Hematopoietic multipotent progenitor cell (in vitro differentiated cells): Measurements from ENCODE around the gene ICA1. TPM values are rescaled to one million over a fixed set of nuclear protein-coding genes. Genes with fewer than 3 reads are reported as not detected.
A peak's percentile ranks its signal among the peaks of the same experiment; 100 is the strongest.

Experiments used
- DNase-seq, 3 donors: peaks; one replicate each; pipeline ENCODE4 v3.0.0-alpha.2; 2011 to 2015; ENCODE audit warnings: low read depth in 2 of 3, low spot score in 2 of 3
- total RNA-seq: library from RNA; depleted of rRNA; stranded (reverse); fragments of >200 nt; gene quantifications from one replicate; pipeline ENCODE4 v1.2.3, GENCODE V29; 2012

ICA1 gene
- total RNA-seq, 1 donor, result 14.0 TPM

DNA sequence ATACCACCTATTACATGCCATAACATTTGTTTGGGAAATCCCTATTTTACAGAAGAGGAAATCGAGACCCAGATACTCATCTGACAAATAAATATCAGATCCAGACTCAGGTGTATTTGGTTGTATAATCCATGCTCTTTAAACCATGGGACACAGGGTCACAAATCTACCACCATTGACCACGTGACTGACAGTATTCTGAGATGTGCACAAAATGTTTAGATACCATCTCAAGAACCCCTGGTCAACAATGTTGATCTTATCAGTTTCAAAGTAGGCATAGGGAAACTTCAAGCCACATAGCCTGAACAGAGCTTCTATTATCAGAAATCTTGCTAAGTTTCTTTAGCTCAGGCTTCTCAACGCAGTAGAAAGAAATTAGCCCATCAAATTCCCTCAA is 93.6 kb downstream of the ICA1 start:
- no peak for DNase-seq

DNA sequence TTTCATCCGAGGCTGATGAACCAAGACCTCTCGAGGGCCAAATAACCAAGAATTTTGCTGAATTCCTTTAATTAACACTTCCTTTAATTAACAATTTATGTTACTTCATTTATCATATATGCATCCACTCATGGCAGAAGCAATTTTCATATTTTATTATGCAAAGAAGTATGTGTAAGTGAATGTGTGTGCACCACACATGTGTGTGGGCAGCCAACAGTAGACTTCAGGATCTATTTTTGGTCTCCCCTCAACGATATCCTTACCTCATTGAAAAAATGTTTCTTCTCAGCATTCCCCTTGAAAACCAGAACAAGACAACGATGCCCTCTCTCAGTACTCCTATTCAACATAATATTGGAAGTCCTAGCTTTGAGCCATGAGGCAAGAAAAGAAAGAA is 96.8 kb downstream of the ICA1 start:
- DNase-seq, result no peak

DNA sequence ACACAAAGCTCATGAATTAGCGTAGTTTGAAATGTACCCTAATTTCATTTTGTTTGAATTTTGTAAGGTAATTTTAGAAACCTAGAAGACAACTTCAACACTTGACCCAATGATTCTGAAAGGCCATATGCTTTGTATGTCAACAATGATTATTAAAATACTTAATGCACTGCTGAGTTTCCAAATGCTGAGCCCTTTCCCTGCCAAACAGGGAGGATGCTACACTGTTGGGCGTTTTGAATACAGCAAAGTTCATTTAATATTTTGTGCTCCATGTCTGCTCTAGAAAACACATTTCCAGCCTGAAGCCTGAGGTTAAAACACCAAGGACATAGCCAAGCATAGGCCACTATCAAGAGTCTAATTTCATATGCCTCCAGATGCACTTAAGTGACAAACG is 99.8 kb downstream of the ICA1 start:
- no peak for DNase-seq

DNA sequence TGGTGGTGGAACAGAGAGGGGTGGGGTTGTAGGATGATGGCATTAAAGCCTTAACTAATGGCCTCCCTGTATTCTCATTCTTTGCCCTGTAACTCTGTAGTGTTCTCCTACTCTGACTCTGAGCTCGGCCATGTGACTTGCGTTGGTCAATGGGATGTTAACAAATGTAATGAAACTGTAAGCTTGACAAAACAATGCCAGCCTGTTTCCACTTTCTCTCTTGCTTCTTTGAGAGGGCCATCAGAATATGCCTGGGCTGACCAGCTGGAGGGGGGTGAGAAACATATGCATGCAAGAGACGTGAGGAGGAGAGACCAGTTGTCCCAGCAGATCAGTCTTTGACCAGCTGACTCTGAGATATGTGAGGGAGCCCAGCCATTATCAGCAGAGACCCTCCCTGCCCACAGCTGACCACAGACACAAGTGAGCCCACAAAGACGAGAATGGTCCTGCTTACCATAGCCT is 100.6 kb downstream of the ICA1 start:
- no peak for DNase-seq

DNA sequence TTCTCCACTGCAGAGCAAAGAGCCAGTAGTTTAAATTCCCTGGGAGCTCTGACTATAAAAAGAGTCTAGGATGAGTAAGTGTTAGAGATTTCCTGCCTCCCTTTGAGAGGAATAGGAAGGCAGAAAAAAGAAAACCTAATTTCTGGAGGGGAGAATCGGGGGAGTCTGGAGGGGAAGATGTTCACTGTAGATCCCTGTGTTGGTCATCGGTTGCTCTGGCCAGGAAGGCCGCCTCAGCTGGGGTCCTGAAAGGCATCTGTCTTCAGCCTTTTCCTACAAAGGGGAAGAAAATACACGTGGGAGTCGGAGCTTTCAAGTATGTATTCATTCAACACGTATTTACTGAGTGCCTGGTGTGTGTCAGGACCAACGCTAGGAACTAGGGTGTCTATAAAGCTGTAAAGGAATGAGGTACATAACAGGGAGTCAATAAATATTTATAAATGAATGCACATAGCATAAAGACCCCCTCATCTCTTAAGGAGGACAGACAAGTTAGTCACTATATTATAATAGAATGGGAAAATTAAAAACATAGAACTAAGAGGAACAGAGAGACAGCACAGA is 101.1 kb downstream of the ICA1 start:
- no peak for DNase-seq

DNA sequence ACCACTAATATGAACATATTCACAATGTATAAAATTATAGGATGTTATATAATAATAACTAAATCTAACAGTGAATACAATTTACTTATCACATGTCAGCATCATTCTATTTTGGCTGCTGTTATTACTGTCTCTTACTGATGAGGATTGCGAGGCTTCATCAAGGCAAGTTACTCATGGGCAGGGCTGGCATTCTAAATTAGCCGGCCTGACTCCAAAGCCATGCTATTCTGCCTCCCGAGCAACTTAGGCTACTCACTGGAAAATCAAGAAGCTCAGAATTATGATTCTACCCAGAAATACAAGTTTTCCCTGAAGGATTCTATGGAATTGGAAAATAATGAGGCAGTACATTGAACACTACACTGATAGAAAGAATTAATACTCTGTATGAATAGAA is 101.7 kb downstream of the ICA1 start:
- no peak for DNase-seq

DNA sequence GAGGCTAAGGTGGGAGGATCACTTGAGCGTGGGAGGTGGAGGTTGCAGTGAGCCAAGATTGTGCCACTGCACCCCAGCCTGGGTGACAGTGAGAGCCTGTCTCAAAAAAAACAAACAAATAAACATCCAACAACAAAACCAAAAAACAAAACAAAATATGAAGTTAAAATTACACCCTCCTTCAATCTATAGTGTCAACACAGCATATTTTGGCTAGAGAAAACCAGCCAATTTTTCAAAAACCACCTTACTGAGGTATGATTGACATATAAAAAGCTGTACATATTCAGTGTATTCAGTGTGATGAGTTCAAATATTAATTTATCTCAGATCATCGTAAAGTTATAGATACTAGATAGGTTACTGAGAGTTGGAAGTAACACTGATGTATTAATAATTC is 102.4 kb downstream of the ICA1 start:
- no peak for DNase-seq

DNA sequence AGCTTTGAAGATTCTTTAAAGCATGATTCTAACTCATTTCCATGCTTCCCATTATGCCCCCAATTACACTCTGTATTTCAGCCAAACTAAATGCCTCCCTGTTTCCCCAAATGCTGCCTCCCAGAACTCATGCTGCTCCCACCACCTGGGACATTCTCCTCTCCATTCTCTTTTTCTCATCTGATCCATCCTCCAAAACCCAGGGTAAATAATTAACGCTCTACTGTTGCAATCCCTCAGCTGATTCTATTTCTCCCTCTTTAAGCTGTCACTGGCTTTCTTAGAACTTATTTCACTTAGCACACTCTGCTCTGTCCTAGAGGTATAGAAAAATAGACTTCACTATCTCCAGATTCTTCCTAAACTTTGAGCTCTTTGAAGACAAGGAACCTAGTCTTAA is 104.7 kb downstream of the ICA1 start:
- no peak for DNase-seq

DNA sequence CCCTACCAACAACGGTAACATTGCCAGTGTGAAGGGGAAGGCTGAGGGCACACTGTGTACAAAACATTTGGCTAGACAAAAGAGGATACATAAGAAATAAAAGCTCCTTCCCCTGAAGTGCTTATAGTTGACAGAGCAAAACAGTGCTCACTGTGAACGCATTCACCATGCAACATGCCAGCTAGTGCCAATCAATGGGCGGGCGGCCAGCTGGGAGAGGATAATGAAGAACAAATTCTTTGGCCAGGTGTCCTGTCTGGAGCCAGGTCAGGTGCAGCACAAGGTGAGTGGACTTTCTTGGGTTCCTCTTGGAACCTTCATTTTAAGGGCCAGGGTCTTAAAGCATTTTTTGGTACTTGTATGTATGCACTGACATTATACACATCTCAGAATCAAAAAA is 106.1 kb downstream of the ICA1 start:
- no peak for DNase-seq

DNA sequence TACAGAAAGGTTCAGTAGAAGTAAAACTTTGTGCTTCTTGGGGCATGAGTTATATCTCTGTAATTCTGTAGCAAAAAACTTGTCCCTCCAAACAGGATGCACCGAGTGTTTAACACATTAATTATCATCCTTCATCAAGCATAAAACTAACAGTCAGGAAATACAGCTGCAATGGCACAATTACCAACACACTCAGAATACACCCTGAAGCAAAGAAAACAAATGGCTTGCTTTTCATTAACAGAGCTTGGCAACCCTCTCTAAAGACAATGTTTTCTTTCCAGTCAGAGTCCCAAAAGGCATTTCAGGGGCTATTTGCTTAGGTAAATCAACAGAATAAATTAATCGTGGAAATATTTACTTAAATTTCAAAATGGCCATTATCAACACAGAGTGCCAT is 107.7 kb downstream of the ICA1 start:
- DNase-seq, result peak in 1 of 3 donors; percentile 20

DNA sequence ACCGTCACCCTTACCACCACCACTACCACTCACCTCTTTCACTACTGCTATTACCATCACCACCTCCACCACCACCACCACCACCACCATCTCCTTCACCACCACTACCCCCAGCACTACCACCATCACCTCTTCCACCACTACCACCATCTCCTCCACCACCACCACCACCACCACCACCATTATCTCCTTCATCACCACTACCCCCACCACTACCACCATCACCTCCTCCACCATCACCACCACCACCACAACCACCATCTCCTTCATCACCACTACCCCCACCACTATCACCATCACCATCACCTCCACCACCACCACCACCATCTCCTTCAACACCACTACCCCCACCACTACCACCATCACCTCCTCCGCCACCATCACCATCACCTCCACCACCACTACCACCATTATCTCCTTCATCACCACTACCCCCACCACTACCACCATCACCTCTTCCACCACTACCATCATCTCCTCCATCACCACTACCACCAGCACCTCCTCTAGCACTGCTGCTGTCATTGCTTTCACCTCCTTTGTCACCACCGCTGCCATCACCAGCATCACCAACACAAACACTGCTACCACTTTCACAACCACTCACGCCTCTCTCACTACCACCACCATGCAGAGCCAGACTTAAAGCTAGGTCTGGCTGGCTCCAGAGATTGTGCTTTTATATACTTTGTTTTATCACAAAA is 109.3 kb downstream of the ICA1 start:
- no peak for DNase-seq

DNA sequence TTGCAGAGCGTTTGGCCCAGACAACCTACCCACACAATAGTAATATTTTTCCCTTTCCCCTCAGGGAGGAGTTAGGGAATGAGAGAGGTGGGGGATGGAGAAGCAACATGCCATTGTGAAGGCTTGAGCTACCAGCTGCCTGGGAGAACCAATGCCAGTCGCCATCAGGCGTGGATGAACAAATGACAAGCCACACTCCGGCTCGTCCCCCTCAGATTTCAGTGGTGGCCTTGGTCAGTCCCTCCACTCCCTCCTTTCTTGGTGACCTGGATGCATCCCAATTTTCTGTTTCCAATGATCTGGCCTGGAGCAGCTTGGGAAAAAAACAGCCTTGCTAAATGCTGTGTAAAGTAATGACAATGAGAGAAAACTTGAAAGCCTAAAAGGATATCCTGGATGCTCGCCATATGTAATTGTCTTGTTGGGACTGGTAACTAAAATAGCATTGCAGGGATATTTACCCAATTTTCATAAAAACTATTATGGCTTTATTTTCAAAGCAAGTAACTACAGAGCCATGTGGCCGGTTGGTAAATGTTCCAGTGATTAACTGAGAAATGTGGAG is 110.7 kb downstream of the ICA1 start:
- DNase-seq, result no peak

DNA sequence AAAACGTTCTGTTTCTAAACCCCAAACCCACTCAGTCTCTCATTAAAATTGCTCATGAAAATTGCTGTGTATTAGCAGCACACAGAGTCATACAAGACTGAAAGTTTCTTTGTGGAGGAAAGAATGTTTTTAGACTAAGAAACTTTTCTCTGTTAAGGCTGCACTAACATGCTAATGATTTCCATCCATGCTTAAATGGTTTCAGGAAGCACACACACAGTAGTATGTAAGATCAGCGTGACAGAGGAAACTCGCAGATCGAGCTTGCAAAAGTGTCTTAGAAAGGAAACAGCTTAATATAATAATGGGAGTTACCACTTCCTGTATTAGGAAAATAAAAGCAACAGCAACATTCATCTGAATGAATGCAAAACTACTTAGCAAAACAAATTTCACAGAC is 112.7 kb downstream of the ICA1 start:
- DNase-seq, result peak in 2 of 3 donors; percentile 16 to 62

DNA sequence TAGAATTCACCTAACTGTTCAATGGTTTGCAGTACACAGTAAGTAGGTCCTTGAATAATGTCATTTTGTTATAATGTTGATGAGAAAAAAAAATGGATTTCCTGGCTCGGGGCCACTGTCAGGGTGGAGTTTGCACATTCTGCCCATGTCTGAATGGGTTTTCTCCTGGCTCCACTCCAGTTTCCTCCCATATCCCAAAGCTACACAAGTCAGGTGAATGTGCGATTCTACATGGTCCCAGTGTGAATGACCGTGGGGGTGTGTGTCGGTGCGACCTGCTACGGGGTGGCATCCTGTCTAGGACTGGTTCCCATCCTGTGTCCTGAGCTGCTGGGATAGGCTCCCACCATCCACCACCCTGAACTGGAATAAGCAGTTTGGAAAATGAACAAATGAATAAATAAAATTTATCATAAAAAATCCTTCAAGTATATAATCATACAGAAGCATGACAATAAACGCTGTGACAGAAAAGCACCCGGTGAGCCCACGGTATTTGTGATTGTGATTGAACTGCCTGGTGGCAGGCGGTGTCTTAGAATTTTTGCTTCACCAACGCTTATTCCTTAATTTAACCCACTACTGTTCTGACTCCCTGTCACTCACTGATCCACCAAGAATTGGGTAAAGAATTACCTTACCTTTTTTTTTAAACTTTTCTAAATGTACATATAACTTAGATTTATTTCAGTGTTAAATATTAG is 114.1 kb downstream of the ICA1 start:
- no peak for DNase-seq

DNA sequence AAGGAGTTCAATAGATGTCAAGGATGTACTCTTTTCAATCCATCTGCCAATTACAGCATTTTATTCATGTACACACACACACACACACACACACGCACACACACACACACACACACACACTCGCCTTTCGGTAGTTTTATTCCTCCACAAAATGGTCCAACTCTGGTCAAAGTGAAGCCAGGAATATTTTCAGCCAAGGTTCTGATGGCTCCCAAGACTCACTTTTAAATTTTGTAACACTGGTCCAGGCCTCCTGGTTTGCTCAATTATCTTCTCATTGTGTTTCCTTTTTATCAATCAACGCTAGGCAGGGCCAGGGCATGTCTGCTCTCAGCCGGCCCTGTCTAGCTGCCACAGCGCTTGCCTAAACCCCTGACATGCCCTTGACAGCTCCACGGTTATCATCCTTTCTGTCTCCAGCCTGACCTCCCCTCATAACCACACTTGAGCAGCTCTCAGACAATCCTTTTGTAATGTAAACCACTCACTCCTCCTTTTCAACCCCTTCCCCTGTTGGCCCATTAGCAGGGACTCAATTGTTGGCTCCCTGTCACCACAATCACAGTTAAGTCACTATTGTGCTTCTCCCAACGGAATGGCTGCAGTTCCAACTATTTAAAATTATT is 115.1 kb downstream of the ICA1 start:
- no peak for DNase-seq

DNA sequence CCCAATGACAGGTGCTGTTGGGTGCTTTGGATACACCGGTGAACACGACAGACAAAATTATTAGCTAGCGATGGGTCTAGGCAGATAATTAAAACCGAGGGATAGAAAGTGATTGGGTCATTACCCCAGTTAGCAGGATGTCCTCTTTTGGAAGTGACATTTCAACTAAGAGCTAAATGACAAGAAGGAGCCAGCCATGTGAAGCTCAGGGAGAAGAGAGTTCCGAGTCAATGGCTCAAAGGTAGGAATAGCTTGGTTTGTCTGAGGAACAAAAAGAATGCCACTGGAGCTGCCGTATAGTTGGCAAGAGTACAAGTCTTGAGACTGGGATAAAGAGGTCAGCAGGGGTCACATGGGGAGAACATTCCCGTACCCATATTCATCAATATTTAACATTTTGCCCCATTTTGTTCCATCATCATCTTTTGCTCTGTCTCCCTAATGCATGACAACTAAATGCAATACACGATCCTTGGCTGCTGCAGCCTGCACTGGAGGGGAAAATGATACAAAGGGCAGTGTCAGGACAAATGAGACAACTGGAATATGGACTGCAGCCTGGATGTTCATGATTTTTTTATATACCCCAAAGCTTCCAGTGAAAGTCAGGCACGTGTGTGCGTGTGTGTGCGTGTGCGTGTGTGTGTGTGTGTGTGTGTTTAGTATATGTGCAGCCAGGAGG is 115.7 kb downstream of the ICA1 start:
- DNase-seq, result no peak

DNA sequence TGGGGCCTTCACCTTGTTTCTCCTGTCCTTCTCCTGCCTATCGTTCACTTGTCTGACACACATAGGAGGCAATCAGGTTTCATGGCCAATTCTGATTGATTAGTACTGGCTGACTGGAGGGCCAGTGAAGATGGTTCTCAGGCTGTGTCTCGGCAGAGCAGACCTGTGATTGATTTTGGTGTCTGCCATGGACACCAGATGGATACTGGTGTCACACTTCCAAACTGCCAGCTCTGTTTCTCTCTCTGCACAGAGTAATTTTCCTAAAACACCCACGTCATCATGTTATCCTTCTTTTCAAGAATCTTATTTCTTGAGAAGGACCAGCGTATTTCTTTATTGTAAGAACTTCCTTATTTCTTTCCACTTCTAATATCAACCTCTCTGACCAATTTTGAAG is 117.1 kb downstream of the ICA1 start:
- no peak for DNase-seq

DNA sequence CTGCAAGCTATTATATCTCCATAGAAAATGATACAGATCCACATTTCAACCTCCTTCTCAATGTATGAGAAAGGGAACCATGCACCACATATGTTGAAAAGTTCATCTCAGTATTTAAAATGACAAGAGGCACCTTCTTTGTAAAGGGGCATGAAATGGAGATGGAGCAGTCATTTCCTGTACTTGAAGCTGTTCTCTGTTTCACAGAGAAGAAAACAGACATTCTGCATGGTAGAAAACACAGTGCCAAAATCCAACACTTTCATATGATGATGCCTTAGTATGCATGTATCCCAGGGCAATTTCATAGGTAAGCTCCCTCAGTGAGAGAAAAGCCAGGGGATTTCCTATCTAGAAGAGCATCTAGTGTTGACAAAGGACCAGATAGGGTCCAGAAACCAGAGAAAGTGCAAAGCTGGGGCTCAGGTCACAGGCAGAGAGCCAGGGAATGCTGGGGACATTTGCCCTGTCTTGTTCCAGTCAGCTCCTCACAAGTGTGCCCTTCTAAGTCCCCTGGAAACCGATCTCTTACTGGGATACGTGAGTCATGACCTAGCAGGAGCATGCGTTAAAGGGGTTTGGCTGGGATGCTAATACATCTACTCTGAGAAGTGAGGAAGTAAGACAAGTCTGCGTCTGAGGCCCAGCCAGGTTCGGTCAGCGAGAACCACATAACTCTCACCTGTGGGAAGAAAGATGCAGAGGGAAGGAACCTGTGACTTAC is 118.7 kb downstream of the ICA1 start:
- no peak for DNase-seq

DNA sequence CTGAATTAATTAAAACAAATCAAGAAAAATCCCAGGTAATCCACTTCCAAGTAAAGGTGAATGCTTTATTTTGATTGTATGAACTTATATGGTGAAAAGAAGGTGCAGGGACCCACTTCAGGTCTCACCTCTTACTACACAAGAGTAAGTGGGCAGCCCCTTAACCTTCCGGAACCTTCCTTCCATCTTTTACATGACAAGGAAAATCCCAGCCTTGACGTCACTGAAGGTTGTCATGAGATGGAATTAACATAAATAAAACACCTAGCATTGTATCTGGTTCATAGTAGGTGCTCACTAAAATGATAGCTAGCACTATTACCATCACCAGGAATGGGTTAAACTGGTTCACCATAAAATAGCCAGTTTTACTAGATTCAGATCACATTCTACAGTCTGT is 119.5 kb downstream of the ICA1 start:
- DNase-seq, result no peak

DNA sequence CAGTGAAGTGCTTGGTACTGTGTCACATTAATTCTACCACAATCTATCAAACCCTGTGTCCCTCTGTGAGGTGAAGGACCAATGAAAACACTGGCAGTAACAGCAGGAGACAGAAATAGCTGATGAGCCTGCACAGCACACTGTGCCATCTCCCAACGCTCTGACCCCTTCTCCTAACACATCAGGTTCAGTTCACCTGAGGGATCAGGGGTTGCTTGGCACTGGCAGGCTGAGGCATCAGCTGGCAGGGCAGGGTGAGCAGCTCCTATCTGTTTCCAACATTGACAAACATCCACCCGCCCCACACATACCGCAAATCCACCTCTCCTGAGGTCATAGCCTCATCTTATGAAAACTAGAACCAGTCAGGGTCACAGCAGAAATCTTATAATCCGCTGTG is 120.9 kb downstream of the ICA1 start:
- no peak for DNase-seq
